Fibroblast of lung (primary cell): Measurements from ENCODE around the gene PLEKHA7. TPM values are rescaled to one million over a fixed set of nuclear protein-coding genes. Genes with fewer than 3 reads are reported as not detected.
"Not testable (repeated sequence)": the region's sequence is repeated elsewhere in the genome, so short reads cannot be mapped to it uniquely, and the experiment has no call there.

Source experiments
- DNase-seq, 2 donors: peaks; one replicate each; pipeline versions ENCODE4 v3.0.0 to v3.0.0-alpha.2; 2010; ENCODE audit warnings: low read depth in 2 of 2
- H2AFZ ChIP-seq: 2 replicates; pipeline ENCODE4 v1.5.1; 2012; ENCODE audit warnings: low read length, control low read depth, inconsistent platforms
- H3K27ac ChIP-seq: 2 replicates; pipeline ENCODE4 v1.5.1; 2011; ENCODE audit warnings: low read length, control low read depth; ENCODE audit not compliant: insufficient read depth
- H3K27me3 ChIP-seq: 2 replicates; pipeline ENCODE4 v1.5.1; 2011; ENCODE audit warnings: mild to moderate bottlenecking, low read length; ENCODE audit not compliant: control insufficient read depth, insufficient read depth
- H3K36me3 ChIP-seq: 2 replicates; pipeline ENCODE4 v1.5.1; 2011; ENCODE audit warnings: low read length; ENCODE audit not compliant: control insufficient read depth, insufficient read depth
- H3K4me1 ChIP-seq: 2 replicates; pipeline ENCODE4 v1.5.1; 2011; ENCODE audit warnings: low read length; ENCODE audit not compliant: control insufficient read depth, insufficient read depth; ENCODE audit errors: extremely low read depth
- H3K4me2 ChIP-seq: 2 replicates; pipeline ENCODE4 v1.5.1; 2011; ENCODE audit warnings: low read length, control low read depth; ENCODE audit not compliant: insufficient read depth; ENCODE audit errors: extremely low read depth
- H3K4me3 ChIP-seq, 4 experiments: fragments of 200-600 bp in 1 of 4; sonication (generic) in 1 of 4; replicated peaks in 1 of 4; 2 replicates each; pipeline ENCODE4 v1.5.1; 2011 to 2016; ENCODE audit warnings: low read length in 4 of 4, low read depth in 3 of 4, mild to moderate bottlenecking in 3 of 4, control low read depth in 2 of 4, inconsistent platforms in 1 of 4, mixed read lengths in 1 of 4; ENCODE audit not compliant: insufficient read depth in 1 of 4; ENCODE audit errors: control extremely low read depth in 1 of 4
- H3K79me2 ChIP-seq: 2 replicates; pipeline ENCODE4 v1.5.1; 2012; ENCODE audit warnings: mild to moderate bottlenecking, low read length, inconsistent platforms; ENCODE audit not compliant: control insufficient read depth, insufficient read depth
- H3K9ac ChIP-seq: 2 replicates; pipeline ENCODE4 v1.5.1; 2011; ENCODE audit warnings: mild to moderate bottlenecking, low read length, control low read depth; ENCODE audit not compliant: insufficient read depth
- H3K9me3 ChIP-seq: 2 replicates; pipeline ENCODE4 v1.5.1; 2012; ENCODE audit warnings: low read depth, low read length; ENCODE audit not compliant: control insufficient read depth, insufficient read depth
- H4K20me1 ChIP-seq: 2 replicates; pipeline ENCODE4 v1.5.1; 2011; ENCODE audit warnings: low read length; ENCODE audit not compliant: control insufficient read depth, insufficient read depth; ENCODE audit errors: extremely low read depth
- CTCF ChIP-seq, 2 donors: IDR thresholded peaks in 1 of 2; conservative IDR thresholded peaks in 1 of 2; 1 replicate in 1 of 2; 2 replicates in 1 of 2; pipeline ENCODE4 v1.5.1; 2011 to 2012; ENCODE audit warnings: low read length in 2 of 2, control low read depth in 1 of 2, inconsistent platforms in 1 of 2, low read depth in 1 of 2, mild to moderate bottlenecking in 1 of 2
- EZH2 ChIP-seq: IDR thresholded peaks from 2 replicates; pipeline ENCODE4 v1.5.1; 2012; ENCODE audit warnings: low read length, control low read depth, mild to moderate bottlenecking; ENCODE audit errors: missing control alignments
- polyA plus RNA-seq, 2 donors: library from polyadenylated mRNA; depleted of rRNA in 1 of 2; stranded (reverse) in 1 of 2; unstranded in 1 of 2; fragments of >200 nt; gene quantifications; 2 replicates each; pipeline ENCODE4 v1.2.1, GENCODE V29; 2011 to 2012; ENCODE audit warnings: missing spikeins in 1 of 2
- total RNA-seq: library from RNA; depleted of rRNA; stranded (reverse); fragments of >200 nt; gene quantifications from 2 replicates; pipeline ENCODE4 v1.2.1, GENCODE V29; 2014

PLEKHA7 gene
- total and polyA plus RNA-seq, 2 donors (not counting 1 experiment from before 2014, with no cell fraction given) = 0.11 to 0.17 TPM

DNA sequence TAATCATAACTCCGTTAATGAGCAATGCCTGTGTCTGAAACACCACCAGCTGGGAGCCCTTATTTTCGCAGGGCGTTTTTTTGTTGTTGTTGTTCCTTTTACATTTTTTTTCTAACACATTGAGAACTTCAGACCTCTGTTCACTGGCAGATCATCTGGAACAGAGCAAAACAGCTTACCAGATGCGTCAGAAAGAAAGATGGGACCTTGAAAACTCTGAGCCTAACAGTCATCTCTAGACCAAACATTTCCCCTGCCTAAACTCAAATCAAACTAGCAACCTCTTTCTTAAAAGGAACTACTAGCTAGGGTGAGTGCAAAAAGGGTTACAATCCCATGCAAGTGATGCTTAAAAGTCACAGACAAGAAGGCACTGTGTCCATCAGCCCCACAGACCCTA lies 93.2 kb downstream of the PLEKHA7 start:
- Histone ChIP-seq H3K9me3 (no peaks in the 10 kb centered on the region), H3K36me3 (no peaks in the 10 kb centered on the region), H3K79me2 (no peaks in the 10 kb centered on the region), H2AFZ (no peak overlapping the region), H3K4me2 (no peak overlapping the region), H3K27ac (no peak overlapping the region), H4K20me1 (no peaks in the 10 kb centered on the region), H3K9ac (no peak overlapping the region), H3K4me1 (no peaks in the 10 kb centered on the region), H3K27me3 (peaks cover 14% of the 10 kb centered on the region), H3K4me3 (no peak overlapping the region)
- DNase-seq = no peak
- TF ChIP-seq CTCF (conservative IDR thresholded peaks at IDR 0.05 in 1 of 2, IDR thresholded peaks at IDR 0.05 in 1 of 2; ENCODE audit: low read depth in 1 of 2, low read length in 2 of 2) (no peak), EZH2 (no peak)

GRCh38 chr11:16920559-16920958 lies 93.7 kb downstream of the PLEKHA7 start:
- no peak overlapping the region for H3K4me3 ChIP-seq
- no peaks in the 10 kb centered on the region for H3K36me3 ChIP-seq
- no peak overlapping the region for H3K4me2 ChIP-seq
- H3K79me2 ChIP-seq = no peaks in the 10 kb centered on the region
- H3K27ac ChIP-seq = no peak overlapping the region
- H3K9ac ChIP-seq = no peak overlapping the region
- TF ChIP-seq CTCF (conservative IDR thresholded peaks at IDR 0.05 in 1 of 2, IDR thresholded peaks at IDR 0.05 in 1 of 2; ENCODE audit: low read depth in 1 of 2, low read length in 2 of 2) (no peak), EZH2 (no peak)
- H2AFZ ChIP-seq = no peak overlapping the region
- no peak for DNase-seq
- no peaks in the 10 kb centered on the region for H4K20me1 ChIP-seq
- no peaks in the 10 kb centered on the region for H3K4me1 ChIP-seq
- H3K27me3 ChIP-seq = peaks cover 11% of the 10 kb centered on the region
- no peaks in the 10 kb centered on the region for H3K9me3 ChIP-seq

- not testable (repeated sequence) for DNase-seq, H4K20me1 ChIP-seq, H3K27me3 ChIP-seq, H3K36me3 ChIP-seq, H3K79me2 ChIP-seq, H3K9me3 ChIP-seq, H3K4me1 ChIP-seq, H3K27ac ChIP-seq, H3K9ac ChIP-seq, H2AFZ ChIP-seq, H3K4me3 ChIP-seq, H3K4me2 ChIP-seq
These were observed 95.6 kb downstream of the PLEKHA7 start for GRCh38 chr11:16918543-16919182.
